ENCODE data around the gene ZNF827.
"Not testable (repeated sequence)": the region's sequence is repeated elsewhere in the genome, so short reads cannot be mapped to it uniquely, and the experiment has no call there.

ZNF827 gene

GRCh38 chr4:145861336-145862318 lies 77.0 kb downstream of the ZNF827 start:
- DNase-seq (ENCODE audit: low read depth), result no peak

DNA sequence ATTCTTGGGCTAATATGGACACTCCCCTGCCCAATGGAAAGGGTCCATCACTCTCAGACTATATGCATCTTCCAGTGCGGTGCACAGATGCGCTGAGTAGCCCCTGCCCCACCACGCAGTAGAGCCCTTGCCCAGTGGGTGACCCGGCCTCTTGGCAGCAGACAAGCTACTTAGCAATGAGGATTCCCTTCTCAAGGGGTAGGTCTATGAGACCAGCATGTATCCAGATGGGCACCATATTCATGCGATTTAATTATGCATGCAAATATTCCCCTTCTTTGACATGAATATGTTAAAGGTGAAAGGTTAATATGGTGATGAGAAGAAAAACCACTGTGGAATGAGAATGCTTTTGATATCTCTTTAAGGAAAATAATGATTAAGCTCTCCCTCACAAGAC lies 77.7 kb downstream of the ZNF827 start:
- DNase-seq (ENCODE audit: low read depth), result no peak

GRCh38 chr4:145860446-145860845 lies 78.2 kb downstream of the ZNF827 start:
- no peak for DNase-seq (ENCODE audit: low read depth)

GRCh38 chr4:145859926-145860325 lies 78.7 kb downstream of the ZNF827 start:
- DNase-seq (ENCODE audit: low read depth), result no peak

GRCh38 chr4:145859426-145859825 lies 79.2 kb downstream of the ZNF827 start:
- no peak for DNase-seq (ENCODE audit: low read depth)

GRCh38 chr4:145852256-145852839 lies 86.3 kb downstream of the ZNF827 start:
- DNase-seq (ENCODE audit: low read depth), result no peak

DNA sequence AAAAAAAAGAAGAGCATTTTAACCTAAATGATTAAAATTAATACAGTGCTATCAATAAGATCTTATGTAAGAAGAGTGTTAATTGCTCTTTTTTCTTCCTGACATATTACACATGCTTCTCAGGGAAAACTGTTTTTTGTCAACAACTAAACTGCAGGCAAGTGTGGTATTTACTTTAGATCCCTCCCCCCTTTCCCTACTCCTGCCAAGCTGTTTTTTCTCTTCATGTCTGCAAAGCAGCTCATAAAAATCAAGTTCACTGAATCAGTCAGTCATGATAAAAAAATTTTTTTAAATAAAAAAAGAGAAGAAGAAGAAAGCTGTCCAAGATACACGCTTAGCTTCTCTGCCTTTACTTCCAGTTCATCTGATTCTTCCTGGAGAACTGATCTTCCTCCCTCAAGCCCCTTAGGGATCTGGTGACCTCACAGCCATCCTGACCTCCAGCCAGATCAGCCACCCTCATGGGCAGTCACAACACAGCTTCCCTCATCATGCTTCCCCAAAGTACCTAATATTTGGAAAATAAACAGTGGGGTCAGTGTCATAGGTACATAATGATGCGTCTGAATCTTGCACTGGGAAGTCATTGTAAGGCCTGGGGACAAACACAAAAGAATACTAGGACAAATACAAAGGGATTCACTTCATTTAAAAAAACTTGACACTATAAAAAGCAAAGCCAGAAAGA lies 87.0 kb downstream of the ZNF827 start:
- DNase-seq (ENCODE audit: low read depth), result no peak

DNA sequence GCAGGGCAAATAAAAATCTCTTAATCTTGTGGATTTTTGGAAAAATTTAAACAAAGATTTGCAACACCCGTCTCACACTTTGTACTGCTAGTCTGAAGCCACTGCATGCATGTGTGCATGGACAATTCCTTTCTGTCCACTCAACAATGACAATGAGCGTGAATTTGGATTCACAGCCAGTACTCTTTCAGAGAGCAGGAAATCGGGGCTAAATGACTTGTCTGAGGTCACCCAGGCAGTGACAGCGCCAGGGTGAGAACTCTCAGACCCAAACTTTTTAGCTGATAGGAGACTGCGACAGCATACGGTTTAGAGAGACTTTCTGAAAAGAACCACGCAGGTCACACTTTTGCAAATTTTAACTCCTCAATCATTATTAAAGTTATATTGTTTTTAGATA lies 90.9 kb downstream of the ZNF827 start:
- no peak for DNase-seq (ENCODE audit: low read depth)

DNA sequence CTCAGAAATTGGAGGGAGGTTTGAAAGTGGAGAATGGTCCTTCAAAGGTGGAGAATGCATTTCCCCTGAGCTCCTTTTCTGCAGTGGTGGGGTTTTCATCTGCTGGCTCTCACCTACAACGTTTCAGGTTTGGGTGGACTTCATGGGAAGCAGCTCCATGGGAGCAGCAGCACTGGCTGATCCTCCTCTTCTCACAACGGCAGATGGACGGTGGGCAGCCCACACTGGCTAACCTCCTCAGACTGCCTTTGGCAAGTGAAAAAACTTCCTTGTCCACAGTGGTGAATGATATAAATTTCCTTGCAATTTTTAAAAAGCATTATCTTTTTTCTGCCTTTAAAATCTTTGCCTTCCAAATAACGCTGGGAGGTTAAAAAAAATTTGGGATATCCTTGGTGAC lies 93.5 kb downstream of the ZNF827 start:
- DNase-seq (ENCODE audit: low read depth), result no peak

GRCh38 chr4:145843639-145844038 lies 95.0 kb downstream of the ZNF827 start:
- DNase-seq (ENCODE audit: low read depth), result no peak

- peak; percentile 62 for DNase-seq (ENCODE audit: low read depth)
Measured at GRCh38 chr4:145843148-145843547, 95.5 kb downstream of the ZNF827 start.

- no peak for DNase-seq (ENCODE audit: low read depth)
Measured at GRCh38 chr4:145842224-145842887, 96.3 kb downstream of the ZNF827 start.

DNA sequence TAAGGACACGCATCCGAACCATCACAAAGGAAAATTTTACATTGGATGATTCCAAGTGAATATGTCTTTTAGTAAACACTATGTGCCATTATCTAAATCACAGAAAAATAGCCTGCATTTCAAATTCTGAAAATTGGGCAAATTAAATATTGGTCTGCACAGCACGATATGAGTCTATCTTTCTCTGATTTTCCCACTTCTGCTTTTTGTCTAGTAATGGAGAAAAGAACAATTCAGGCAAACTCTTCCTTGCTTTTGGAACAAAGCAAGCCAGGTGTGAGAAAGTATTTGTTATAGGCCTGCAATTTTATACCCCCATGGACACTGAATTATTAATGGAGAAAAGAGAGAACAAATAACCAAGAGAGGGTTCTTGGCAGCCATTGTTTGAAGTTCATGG lies 97.8 kb downstream of the ZNF827 start:
- no peak for DNase-seq (ENCODE audit: low read depth)

GRCh38 chr4:145840162-145840768 lies 98.4 kb downstream of the ZNF827 start:
- no peak for DNase-seq (ENCODE audit: low read depth)

- no peak for DNase-seq (ENCODE audit: low read depth)
Measured at GRCh38 chr4:145839151-145839550, 99.5 kb downstream of the ZNF827 start.

DNA sequence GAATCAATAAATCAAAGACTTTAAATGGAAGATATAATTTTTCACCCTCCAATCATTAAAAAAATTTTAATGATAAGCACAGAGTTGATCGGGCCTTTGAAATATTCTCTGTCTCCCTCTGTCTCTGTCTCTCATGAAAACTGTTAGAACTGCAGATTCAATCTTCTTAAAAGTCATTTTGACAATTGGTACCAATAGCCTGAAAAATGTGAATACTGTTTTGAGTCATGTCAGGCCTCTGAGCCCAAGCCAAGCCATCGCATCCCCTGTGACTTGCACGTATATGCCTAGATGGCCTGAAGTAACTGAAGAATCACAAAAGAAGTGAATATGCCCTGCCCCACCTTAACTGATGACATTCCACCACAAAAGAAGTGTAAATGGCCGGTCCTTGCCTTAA lies 106.2 kb downstream of the ZNF827 start:
- DNase-seq (ENCODE audit: low read depth), result not testable (repeated sequence)

- no peak for DNase-seq (ENCODE audit: low read depth)
Measured at GRCh38 chr4:145830699-145831098, 107.9 kb downstream of the ZNF827 start.

DNA sequence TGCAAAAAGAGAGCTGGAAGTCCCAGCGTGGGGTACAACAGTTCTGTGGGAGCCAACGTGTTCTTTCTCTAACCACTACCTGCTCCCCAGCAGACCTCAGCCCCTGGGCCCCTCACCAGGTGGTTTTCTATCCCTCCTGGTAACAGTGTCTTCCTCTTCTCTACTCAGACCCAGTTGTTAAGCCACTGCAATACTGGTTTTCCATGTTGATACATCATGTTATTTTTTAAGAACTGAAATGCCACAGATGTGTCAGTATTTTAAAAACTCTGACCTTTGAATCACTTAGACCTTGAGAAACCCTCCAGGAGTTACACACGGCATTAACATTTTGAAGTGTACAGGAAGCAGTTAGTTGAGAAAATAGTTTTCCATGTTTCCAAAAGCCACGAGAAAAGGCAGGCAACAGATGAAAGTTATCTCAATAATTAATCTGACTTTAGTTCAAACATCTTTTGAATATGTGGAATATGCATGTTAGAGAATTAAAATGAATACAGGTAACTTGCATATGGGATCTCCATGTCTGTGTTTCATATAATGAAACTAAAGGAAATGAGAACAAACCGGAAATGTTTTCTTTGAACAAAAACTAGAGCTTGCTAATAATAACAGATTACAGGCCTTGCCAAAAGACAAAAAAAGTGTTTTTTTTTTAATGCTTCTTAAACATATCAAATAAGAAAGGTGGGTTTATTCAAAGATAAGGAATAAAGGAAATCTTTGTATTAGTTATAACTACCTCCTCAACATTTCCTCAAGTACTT lies 108.8 kb downstream of the ZNF827 start:
- no peak for DNase-seq (ENCODE audit: low read depth)

DNA sequence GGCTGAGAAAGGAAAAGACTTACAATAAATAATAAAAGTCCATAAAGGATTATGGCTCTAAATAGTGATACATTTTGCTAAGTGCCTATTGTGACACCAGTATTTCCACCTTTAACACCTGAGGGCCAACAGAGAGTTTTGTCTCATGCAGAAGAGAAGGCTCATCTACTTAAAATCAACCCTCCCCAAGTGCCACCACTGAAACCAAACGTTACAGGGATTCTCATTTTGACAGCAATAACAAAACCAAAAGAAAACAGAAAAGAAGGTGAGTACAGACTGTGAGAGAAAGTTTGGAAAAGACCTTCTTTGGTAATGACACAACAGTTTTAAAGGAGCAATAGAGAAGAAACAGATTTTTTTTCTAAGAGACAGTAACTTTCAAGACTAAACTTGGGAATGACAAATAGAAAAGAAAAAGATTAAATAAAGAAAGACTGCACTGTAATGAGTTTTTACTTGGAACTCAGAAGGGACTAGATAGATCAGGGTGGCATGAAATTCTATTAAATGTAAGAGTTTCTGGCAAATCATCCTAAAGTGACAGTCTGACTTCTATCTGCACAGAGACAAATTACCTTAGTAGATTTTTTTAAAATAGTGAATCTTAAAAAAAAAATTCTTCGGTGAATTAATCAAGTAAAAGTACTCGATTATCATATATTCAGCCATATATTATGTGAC lies 109.7 kb downstream of the ZNF827 start:
- no peak for DNase-seq (ENCODE audit: low read depth)

DNA sequence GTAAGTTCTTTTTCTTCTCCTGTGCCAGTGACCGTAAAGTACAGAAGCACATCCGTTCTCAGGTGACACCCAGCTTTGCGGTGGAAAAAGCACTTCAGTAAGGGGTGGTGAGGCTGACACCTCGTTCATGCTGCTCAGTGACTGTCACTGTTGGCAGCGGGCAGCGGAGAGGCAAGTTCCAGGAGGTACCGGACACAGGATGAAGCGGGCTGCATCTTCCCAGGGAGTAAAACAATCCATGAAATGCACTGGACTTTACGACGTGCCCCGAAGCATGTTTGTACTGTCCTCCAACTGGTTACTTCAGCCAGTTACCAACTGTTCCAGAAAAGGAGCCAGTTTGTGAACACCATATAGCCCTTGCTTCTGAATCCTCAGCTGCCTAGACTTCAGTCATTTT lies 110.7 kb downstream of the ZNF827 start:
- DNase-seq (ENCODE audit: low read depth), result no peak

DNA sequence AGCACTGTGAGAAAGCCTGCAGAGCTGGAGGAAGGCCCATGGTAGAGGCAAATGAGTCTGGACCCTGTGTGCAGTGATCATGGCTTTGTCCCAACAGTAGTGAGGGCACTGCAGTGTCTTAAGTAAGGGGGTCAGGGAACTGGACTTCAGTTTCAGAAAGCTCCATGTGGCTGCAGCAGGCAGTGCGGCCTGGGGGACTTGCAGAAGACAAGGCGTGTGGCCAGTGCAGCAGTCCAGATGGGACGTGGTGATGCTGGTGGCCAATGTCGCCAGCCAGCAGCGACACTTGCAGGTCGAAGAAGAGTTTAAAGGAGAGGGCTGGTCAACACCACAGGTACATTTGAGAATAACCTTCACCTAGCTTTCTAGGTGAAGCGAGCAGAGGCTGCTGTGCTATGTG lies 113.4 kb downstream of the ZNF827 start:
- DNase-seq (ENCODE audit: low read depth), result no peak
